ENCODE measurements around the gene PNISR.
"Not testable (repeated sequence)": the region's sequence is repeated elsewhere in the genome, so short reads cannot be mapped to it uniquely, and the experiment has no call there.

The PNISR gene
- 192 to 377 reads per million in 2 experiments for total RNA-seq

GRCh38 chr6:99424761-99425646 is at the start of gene PNISR:
Gene PNISR (minus strand): TSS chr6:99425308. CDS start chr6:99414659, 10,649 bp downstream.
- peak; percentile 81 for DNase-seq (ENCODE audit: low read depth)

DNA sequence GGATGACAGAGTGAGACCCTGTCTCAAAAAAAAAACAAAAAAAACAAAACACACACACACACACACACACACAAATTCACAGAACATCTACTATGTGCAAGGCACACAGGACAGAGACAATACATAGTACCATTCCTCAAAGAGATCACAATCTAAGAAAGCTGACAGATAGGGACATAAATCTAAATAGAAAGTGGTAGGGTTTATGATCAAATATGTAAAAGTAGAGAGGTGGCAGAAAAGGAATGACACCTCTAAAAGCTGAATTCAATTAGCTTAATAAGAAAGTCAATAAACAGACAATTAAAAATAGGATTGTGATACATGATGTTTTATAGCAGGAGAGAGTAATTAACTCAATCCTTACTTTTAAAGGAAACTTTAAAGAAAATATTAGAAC is 48.6 kb upstream of the PNISR start:
- no peak for DNase-seq (ENCODE audit: low read depth)

GRCh38 chr6:99471638-99472037 is 46.5 kb upstream of the PNISR start:
- DNase-seq (ENCODE audit: low read depth), result no peak

- no peak for DNase-seq (ENCODE audit: low read depth)
These were observed 42.5 kb upstream of the PNISR start for GRCh38 chr6:99467509-99468106.

DNA sequence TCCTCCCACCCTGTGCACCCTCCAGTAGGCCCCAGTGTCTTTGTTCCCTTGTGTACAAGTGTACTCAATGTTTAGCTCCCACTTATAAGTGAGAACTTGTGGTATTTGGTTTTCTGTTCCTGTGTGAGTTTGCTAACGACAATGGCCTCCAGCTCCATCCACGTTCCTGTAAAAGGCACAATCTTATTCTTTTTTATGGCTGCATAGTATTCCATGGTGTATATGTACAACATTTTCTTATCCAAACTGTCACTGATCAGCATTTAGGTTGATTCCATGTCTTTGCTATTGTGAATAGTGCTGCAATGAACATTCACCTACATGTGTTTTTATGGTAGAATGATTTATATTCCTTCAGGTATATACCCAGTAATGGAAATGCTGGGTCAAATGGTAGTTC is 34.0 kb upstream of the PNISR start:
- DNase-seq (ENCODE audit: low read depth), result not testable (repeated sequence)

GRCh38 chr6:99458319-99458718 is 33.2 kb upstream of the PNISR start:
- DNase-seq (ENCODE audit: low read depth), result no peak

GRCh38 chr6:99446076-99446475 is 21.0 kb upstream of the PNISR start:
- no peak for DNase-seq (ENCODE audit: low read depth)

- no peak for DNase-seq (ENCODE audit: low read depth)
These were observed 9.8 kb upstream of the PNISR start for GRCh38 chr6:99434702-99435530.

DNA sequence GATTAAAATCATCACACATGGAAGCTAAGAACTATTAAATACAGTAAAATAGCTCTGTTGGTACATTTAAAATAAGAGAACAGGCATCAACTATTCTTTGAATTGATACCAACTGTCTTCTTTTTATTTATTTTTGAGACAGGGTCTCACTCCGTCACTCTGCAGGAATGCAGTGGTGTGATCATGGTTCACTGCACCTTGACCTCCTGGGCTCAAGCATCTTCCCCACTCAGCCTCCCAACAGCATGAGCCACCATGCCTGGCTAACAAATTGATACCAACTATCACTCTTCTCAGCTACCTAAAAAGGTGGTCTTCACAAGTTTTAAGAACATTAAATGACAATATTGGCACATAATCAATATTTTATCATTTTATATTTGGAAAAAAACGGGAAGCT is 7.8 kb upstream of the PNISR start:
- no peak for DNase-seq (ENCODE audit: low read depth)

DNA sequence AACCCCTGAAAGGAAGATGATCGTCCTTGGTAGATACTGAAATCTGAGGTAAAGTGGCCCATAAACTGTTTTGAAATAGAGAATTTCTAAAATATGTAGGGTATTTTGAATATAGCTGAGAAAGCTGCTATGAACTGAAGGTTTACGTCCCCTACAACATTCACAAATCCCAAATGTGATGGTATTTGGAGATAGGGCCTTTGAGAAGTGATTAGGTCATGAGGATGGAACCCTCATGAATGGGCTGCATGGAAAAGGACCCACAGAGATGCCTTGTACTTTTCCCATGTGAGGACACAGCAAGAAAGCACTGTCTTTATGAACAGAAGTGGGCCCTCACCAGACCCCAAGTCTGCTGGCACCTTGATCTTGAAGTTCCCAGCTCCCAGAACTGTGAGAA is 6.8 kb upstream of the PNISR start:
- DNase-seq (ENCODE audit: low read depth), result no peak

- no peak for DNase-seq (ENCODE audit: low read depth)
These were observed 2.9 kb upstream of the PNISR start for GRCh38 chr6:99427988-99428387.

DNA sequence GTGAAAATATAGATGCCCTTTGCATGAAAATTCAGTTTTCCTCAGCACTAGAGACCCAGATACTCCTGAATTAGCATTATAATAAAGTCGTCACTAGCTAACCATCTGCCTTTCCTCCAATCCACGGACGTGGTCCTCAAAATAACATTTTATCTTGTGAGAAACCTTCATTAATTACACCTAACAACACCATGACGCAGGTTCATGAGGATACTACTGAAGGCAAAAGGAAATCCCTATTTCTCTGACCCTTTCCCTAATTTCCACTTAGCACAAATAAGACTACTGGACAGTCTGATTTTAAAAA is 1.3 kb upstream of the PNISR start:
- no peak for DNase-seq (ENCODE audit: low read depth)

DNA sequence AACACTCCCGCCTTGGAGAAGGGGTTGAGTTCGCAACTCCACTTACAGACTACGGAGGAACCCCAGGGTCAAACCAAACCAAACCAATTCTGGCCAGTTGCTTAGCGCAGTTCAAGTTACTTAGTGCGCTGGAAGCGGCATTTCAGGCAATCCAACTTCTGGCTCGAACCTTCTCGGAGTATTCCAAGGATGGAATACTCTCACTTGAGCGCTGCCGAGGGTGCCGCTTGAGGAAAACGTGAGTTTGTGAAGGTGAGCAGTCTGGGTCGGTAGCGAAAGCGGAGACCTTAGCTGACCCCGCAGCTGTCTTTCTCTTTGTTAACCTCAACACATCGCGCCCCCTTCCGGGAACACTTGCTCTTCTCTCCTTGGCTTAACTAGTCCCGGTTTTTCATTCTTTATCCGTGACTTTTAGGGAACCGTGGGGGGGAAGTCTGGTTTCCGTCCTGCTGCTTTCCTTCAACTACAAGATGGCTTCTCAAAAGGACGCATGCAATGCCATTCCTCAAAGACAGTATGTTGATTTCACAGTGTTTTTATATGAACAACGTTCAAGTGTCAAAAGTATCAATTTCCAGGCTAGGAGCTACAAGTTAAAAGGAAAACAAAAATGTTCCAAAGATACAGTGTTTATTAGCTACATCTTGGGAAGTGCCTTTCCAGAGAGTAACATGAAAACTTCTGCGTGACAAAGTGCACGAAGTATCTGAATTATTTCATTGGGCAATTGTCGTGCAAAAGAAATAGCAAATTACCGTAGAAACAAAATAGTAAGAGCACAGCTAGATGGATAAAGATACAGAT is 741 bp upstream of the PNISR start:
- peak; percentile 42 for DNase-seq (ENCODE audit: low read depth)

DNA sequence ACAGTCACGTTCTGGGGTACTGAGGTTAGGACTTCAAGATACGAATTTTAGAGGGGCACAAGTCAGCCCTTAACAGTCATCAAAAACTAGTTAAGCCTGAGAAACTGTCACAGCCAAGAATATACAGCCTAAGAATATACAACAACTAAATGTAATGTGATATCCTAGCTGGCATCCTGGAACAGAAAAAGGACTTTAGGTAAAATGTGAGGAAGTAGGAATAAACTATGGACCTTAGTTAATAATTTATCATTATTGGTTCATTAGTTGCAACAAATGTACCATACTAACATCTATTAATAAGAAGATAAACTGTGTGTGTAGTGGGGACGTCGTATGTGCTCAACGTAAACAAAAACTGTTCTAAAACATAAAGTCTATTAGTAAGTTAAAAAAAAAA is 1.1 kb downstream of the PNISR start:
- DNase-seq (ENCODE audit: low read depth), result no peak

- no peak for DNase-seq (ENCODE audit: low read depth)
These were observed 2.2 kb downstream of the PNISR start for GRCh38 chr6:99422912-99423311.

- DNase-seq (ENCODE audit: low read depth), result no peak
These were observed 8.0 kb downstream of the PNISR start for GRCh38 chr6:99416892-99417767.

DNA sequence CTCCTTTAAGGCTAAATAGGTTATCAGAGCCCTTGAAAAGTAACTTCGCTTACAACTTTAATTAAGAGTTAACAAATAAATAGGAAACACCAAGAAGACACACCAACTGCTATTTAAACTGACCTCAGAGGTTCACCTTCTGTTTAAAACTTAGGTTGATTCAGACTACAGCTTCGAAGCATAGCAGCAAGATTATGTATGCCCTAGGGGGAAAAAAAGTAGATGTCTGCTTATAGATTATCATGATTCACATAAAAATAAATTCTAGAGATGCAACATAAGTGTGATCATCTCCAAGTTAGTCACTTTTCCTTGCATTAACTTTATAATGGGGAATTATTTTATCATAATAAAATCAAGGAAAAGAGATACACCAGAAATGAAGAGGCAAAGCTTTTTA is 8.9 kb downstream of the PNISR start:
- no peak for DNase-seq (ENCODE audit: low read depth)

DNA sequence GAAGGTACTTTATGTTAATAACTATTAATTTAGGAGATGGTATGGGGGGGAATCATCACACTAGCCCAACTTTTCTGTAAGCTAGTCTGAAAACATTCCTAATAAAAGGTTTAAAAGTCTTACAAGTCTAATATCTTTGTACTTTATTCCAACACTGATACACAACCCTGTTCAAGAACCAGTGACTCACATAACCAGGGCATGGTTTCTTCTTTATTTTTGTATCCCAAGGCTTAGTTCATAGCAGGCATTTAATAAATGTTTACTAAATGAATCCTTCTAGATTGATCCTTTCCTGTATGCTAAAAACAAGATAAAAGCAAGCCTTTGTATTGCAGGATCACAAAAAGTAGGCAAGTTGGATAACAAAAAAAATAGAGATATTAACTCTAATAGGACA is 9.7 kb downstream of the PNISR start:
- DNase-seq (ENCODE audit: low read depth), result no peak

- no peak for DNase-seq (ENCODE audit: low read depth)
These were observed 13.0 kb downstream of the PNISR start for GRCh38 chr6:99412065-99412464.

DNA sequence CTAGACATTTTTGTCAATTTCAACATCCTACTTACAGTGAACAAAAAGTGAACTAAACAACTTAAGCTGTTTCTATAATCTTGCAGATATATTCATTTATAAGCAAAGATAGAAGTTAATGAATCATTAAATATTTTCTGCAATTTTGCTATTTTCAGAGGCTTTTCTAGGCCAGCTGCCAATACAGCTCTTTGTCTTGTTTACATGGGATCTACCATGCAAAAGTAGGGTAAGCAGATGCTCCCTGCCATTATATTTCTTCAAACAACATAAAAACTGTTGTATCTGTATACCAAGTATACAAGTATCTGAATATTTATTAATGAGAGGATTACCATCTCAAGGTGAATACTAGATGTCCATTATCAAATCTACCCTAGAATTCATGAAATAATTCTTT is 15.4 kb downstream of the PNISR start:
- DNase-seq (ENCODE audit: low read depth), result no peak

GRCh38 chr6:99407076-99407475 is 18.0 kb downstream of the PNISR start:
- no peak for DNase-seq (ENCODE audit: low read depth)
